K562 (cell line): ENCODE results near the gene TMEM131L. TPM values are rescaled to one million over a fixed set of nuclear protein-coding genes. Genes with fewer than 3 reads are reported as not detected.

Experiments used
- ATAC-seq: fragments of 200-7000 bp; cut with Tn5 transposase; 3 replicates; pipeline ENCODE4 v1.9.1; 2020; ENCODE audit warnings: moderate library complexity
- BruUV-seq: library from RNA; stranded (reverse); fragments of 400-500 nt; replicated peaks from 2 replicates; lab custom pipeline; 2021; lab: Mats Ljungman, UMichigan
- CTCF ChIA-PET: fragments of 300-600 bp; formaldehyde crosslinking; extraction: SDS; loops from one replicate; lab custom pipeline; 2021; ENCODE audit warnings: low intra/inter-chr PET ratio; lab: Yijun Ruan, JAX
- POLR2A ChIA-PET: fragments of 300-600, 350-650 bp; sonication (Branson Sonifier 250); formaldehyde crosslinking; extraction: SDS; loops from one replicate; lab custom pipeline; 2021; ENCODE audit warnings: antibody characterized with exemption, inconsistent platforms; lab: Yijun Ruan, JAX
- DNase-seq, 4 experiments: peaks; one replicate each; pipeline versions ENCODE4 v3.0.0 to v3.0.0-alpha.2; 2011 to 2018; ENCODE audit warnings: low spot score in 3 of 4, mixed read lengths in 3 of 4; ENCODE audit errors: extremely low read depth in 1 of 4
- FAIRE-seq: peaks from 2 replicates; lab custom pipeline; 2011; peaks lifted over from hg19 to GRCh38; lab: Jason Lieb, UNC
- H2AFZ ChIP-seq: 2 replicates; pipeline ENCODE4 v1.6.0; 2011; ENCODE audit warnings: low read depth, low read length, control low read depth, inconsistent platforms
- H3K27ac ChIP-seq: fragments of 200-600 bp; 3 replicates; pipeline ENCODE4 v1.8.0; 2011; ENCODE audit warnings: low read depth, mild to moderate bottlenecking, control low read depth, inconsistent platforms, low read length, moderate library complexity, mixed read lengths; ENCODE audit errors: extremely low read depth
- H3K27me3 ChIP-seq, 2 experiments: fragments of 300-600 bp in 1 of 2; 2 replicates in 1 of 2; 3 replicates in 1 of 2; pipeline versions ENCODE4 v1.6.0 to v1.8.0; 2011; ENCODE audit warnings: inconsistent platforms in 2 of 2, low read length in 2 of 2, mild to moderate bottlenecking in 1 of 2, mixed read lengths in 1 of 2, moderate library complexity in 1 of 2; ENCODE audit not compliant: control insufficient read depth in 2 of 2, insufficient read depth in 2 of 2
- H3K36me3 ChIP-seq: fragments of 300-600 bp; 3 replicates; pipeline ENCODE4 v1.8.0; 2011; ENCODE audit warnings: mild to moderate bottlenecking, low read length, inconsistent platforms; ENCODE audit not compliant: control insufficient read depth, insufficient read depth
- H3K4me1 ChIP-seq, 2 experiments: fragments of 200-600 bp in 1 of 2; replicated peaks in 1 of 2; 2 replicates in 1 of 2; 3 replicates in 1 of 2; pipeline versions ENCODE4 v1.5.1 to v1.8.0; 2011; ENCODE audit warnings: inconsistent platforms in 2 of 2, low read length in 2 of 2, mild to moderate bottlenecking in 1 of 2, mixed read lengths in 1 of 2, moderate library complexity in 1 of 2; ENCODE audit not compliant: control insufficient read depth in 2 of 2, insufficient read depth in 2 of 2
- H3K4me2 ChIP-seq: 2 replicates; pipeline ENCODE4 v1.6.1; 2011; ENCODE audit warnings: low read length, control low read depth, inconsistent platforms, mixed read lengths; ENCODE audit not compliant: insufficient read depth
- H3K4me3 ChIP-seq: fragments of 200-600 bp; sonication (generic), shearing (Covaris generic); 2 replicates; pipeline ENCODE4 v1.5.1; 2016; ENCODE audit warnings: control low read depth, inconsistent platforms
- H3K79me2 ChIP-seq: fragments of 200-600 bp; 3 replicates; pipeline ENCODE4 v1.8.0; 2011; ENCODE audit warnings: low read length, inconsistent platforms; ENCODE audit not compliant: control insufficient read depth, insufficient read depth
- H3K9ac ChIP-seq, 2 experiments: 2 replicates each; pipeline versions ENCODE4 v1.6.0 to v1.6.1; 2011; ENCODE audit warnings: low read depth in 2 of 2, low read length in 2 of 2, control low read depth in 1 of 2, inconsistent platforms in 1 of 2, mild to moderate bottlenecking in 1 of 2, mixed read lengths in 1 of 2; ENCODE audit not compliant: insufficient read depth in 1 of 2
- H3K9me1 ChIP-seq: one replicate; pipeline ENCODE4 v1.6.0; 2011; ENCODE audit warnings: inconsistent platforms, mild to moderate bottlenecking, low read length, moderate library complexity; ENCODE audit not compliant: control insufficient read depth, insufficient read depth
- H3K9me3 ChIP-seq: replicated peaks from 2 replicates; pipeline ENCODE4 v1.5.1; 2011; ENCODE audit warnings: low read depth, low read length, inconsistent platforms; ENCODE audit not compliant: control insufficient read depth, insufficient read depth
- H4K20me1 ChIP-seq: replicated peaks from 2 replicates; pipeline ENCODE4 v1.6.1; 2011; ENCODE audit warnings: low read length, inconsistent platforms, mixed read lengths; ENCODE audit not compliant: control insufficient read depth, insufficient read depth
- FOSL1 ChIP-seq: fragments of 200-800 bp; sonication (Bioruptor generic); conservative IDR thresholded peaks from 2 replicates; pipeline ENCODE4 v1.6.1; 2016; ENCODE audit warnings: missing genetic modification characterization, missing compliant biosample characterization
- NCOR1 ChIP-seq: fragments of 450-650 bp; IDR thresholded peaks from 2 replicates; pipeline ENCODE4 v1.6.1; 2016; ENCODE audit warnings: mild to moderate bottlenecking, moderate library complexity
- NELFE ChIP-seq: IDR thresholded peaks from 2 replicates; pipeline ENCODE4 v1.6.1; 2011; ENCODE audit warnings: mild to moderate bottlenecking; ENCODE audit not compliant: insufficient read depth, insufficient read length
- PML ChIP-seq: IDR thresholded peaks from 2 replicates; pipeline ENCODE4 v1.6.1; 2012; ENCODE audit warnings: low read length, inconsistent platforms
- RNF2 ChIP-seq: sonication (generic); IDR thresholded peaks from 2 replicates; pipeline ENCODE4 v1.6.1; 2016
- SRSF9 ChIP-seq: fragments of 200-400 bp; formaldehyde crosslinking; IDR thresholded peaks from 2 replicates; pipeline ENCODE4 v1.6.1; 2017; ENCODE audit warnings: low read depth, low read length, borderline replicate concordance
- XRCC4 ChIP-seq: IDR thresholded peaks from one replicate; pipeline ENCODE4 v1.6.1; 2011; ENCODE audit not compliant: insufficient read depth, insufficient read length; ENCODE audit errors: extremely low read depth
- ZNF41 ChIP-seq: fragments of 250-450 bp; sonication (Bioruptor Pico); conservative IDR thresholded peaks from 2 replicates; pipeline ENCODE4 v1.4.0; 2020; ENCODE audit warnings: mild to moderate bottlenecking
- ZNF431 ChIP-seq: sonication (generic); formaldehyde crosslinking; IDR thresholded peaks from 2 replicates; pipeline ENCODE4 v1.8.0; 2022; ENCODE audit warnings: mild to moderate bottlenecking, missing genetic modification reagents
- WGBS: fragments of 100-300 bp; shearing (Covaris generic); methylation state at CpG from one replicate; pipeline ENCODE4 v1.1.6; 2016; ENCODE audit warnings: low coverage, mixed read lengths; ENCODE audit not compliant: insufficient coverage; ENCODE audit errors: missing lambda C conversion rate; 5-methylcytosine and 5-hydroxymethylcytosine counted together
- in situ Hi-C: fragments of 300-500 bp; cut with MboI; formaldehyde crosslinking; loops from 4 replicates; pipeline ENCODE4 v1.15.0; 2018; ENCODE audit warnings: inconsistent platforms, mixed read lengths
- intact Hi-C: fragments of 100-400 bp; cut with micrococcal nuclease; formaldehyde crosslinking; loops from 2 replicates; pipeline ENCODE4 v1.14.2; 2022
- polyA plus RNA-seq, 8 experiments: library from polyadenylated mRNA; depleted of rRNA in 4 of 8; stranded (reverse) in 5 of 8; unstranded in 3 of 8; fragments of >200 nt; fragmentation: Nextera tagmentation in 2 of 8; fragmentation: Illumina TruSeq in 1 of 8; extraction: Ambion mirVana in 2 of 8; extraction: Trizol in 1 of 8; gene quantifications; 2 replicates each; pipeline versions ENCODE4 v1.2.1 to v1.2.3, GENCODE V29; 2011 to 2014; ENCODE audit warnings: inconsistent platforms in 1 of 8, missing spikeins in 1 of 8
- total RNA-seq, 7 experiments: library from RNA; depleted of rRNA in 6 of 7; stranded (reverse); fragments of >200 nt in 6 of 7; fragmentation: Illumina TruSeq in 2 of 7; extraction: Trizol in 2 of 7; gene quantifications; 2 replicates each; pipeline versions ENCODE4 v1.2.1 to v1.2.3, GENCODE V29; 2011 to 2021; ENCODE audit warnings: low replicate concordance in 1 of 7

TMEM131L gene
- total and polyA plus RNA-seq, 9 of the 15 experiments (the other 6 are each of a cell fraction or from before 2014, with no cell fraction given), result 1.2 to 20.8 (median 12.9) TPM

DNA sequence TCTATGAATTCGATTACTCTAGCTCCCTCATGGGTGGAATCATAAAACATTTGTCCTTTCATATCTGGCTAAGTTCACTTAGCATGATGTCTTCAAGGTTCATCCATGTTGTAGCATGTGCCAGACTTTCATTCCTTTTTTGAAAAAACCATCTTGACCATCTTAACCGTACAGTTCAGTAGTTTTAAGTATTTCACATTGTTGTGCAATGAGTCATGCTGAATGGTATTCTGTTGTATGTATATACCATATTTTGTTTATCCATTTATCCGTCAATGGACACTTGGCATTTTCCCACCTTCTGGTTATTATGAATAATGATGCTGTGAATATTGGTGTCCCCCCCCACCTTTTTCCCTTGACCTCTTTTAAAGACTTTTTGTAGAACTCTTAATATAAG is 145.5 kb downstream of the TMEM131L start:
- in situ Hi-C loops (no loop called here), intact Hi-C loops (no loop called here)
- POLR2A ChIA-PET, result interaction anchor here (0.9 kb wide), 1 partner anchor 289 kb away, joined by 4 read pairs; no protein-coding TSS in a partner anchor
- no peak for DNase-seq
- no peak for ATAC-seq
- FAIRE-seq, result no peak
- Histone ChIP-seq H3K9me3 (no peaks in the 10 kb centered on the region), H3K4me2 (no peak overlapping the region), H3K27ac (no peak overlapping the region), H3K4me3 (no peak overlapping the region), H2AFZ (no peak overlapping the region), H3K4me1 (no peaks in the 10 kb centered on the region), H4K20me1 (no peaks in the 10 kb centered on the region), H3K27me3 (no peaks in the 10 kb centered on the region), H3K9me1 (no peaks in the 10 kb centered on the region), H3K36me3 (peaks cover 59% of the 10 kb centered on the region), H3K9ac (no peak overlapping the region), H3K79me2 (no peaks in the 10 kb centered on the region)
- no TSS peak for BruUV-seq
- WGBS, result 89% methylated on average over 3 of the region's 3 CpGs
- TF ChIP-seq RNF2, result no peak
- no peak for TF ChIP-seq NELFE
- TF ChIP-seq NCOR1, result no peak
- no peak for TF ChIP-seq PML
- TF ChIP-seq ZNF431, result no peak
- no peak for TF ChIP-seq SRSF9
- no peak for TF ChIP-seq ZNF41 (CRISPR knock-in tag)
- TF ChIP-seq FOSL1 (tag), result no peak
- TF ChIP-seq XRCC4, result no peak
- CTCF ChIA-PET, result no interaction called here
